SK-N-SH treated with all-trans-retinoic acid at 6 μM for 48 hours (cell line): ENCODE measurements around the gene SLC19A1.

Experiments used
- GLIS3 ChIP-seq: fragments of 250-450 bp; sonication (Bioruptor Pico); IDR thresholded peaks from 2 replicates; pipeline ENCODE4 v1.5.0; 2020; ENCODE audit warnings: mild to moderate bottlenecking, moderate library complexity
- TCF4 ChIP-seq: fragments of 250-450 bp; sonication (Bioruptor Pico); IDR thresholded peaks from 2 replicates; pipeline ENCODE4 v1.8.0; 2021; ENCODE audit warnings: mild to moderate bottlenecking, moderate library complexity, borderline replicate concordance
- ZC3H10 ChIP-seq: fragments of 250-450 bp; sonication (Bioruptor Pico); IDR thresholded peaks from 2 replicates; pipeline ENCODE4 v1.5.1; 2021; ENCODE audit warnings: mild to moderate bottlenecking, moderate library complexity
- ZFP3 ChIP-seq: fragments of 250-450 bp; sonication (Bioruptor Pico); IDR thresholded peaks from 2 replicates; pipeline ENCODE4 v1.5.0; 2020; ENCODE audit warnings: mild to moderate bottlenecking, moderate library complexity
- ZFP30 ChIP-seq: fragments of 450-650 bp; formaldehyde crosslinking; IDR thresholded peaks from 2 replicates; pipeline ENCODE4 v1.5.0; 2022; ENCODE audit warnings: mild to moderate bottlenecking, moderate library complexity
- TF ChIP-seq, protein P1 (sequence below): fragments of 250-450 bp; sonication (Bioruptor Pico); IDR thresholded peaks from 2 replicates; pipeline ENCODE4 v1.8.0; 2020; ENCODE audit warnings: mild to moderate bottlenecking, moderate library complexity, borderline replicate concordance
- TF ChIP-seq, protein P2 (sequence below): fragments of 250-450 bp; sonication (Bioruptor Pico); IDR thresholded peaks from 2 replicates; pipeline ENCODE4 v1.5.0; 2020; ENCODE audit warnings: mild to moderate bottlenecking, moderate library complexity
- TF ChIP-seq, protein P3 (sequence below): fragments of 250-450 bp; sonication (Bioruptor Pico); IDR thresholded peaks from 2 replicates; pipeline ENCODE4 v1.5.1; 2020; ENCODE audit warnings: low read depth, mild to moderate bottlenecking, moderate library complexity
- TF ChIP-seq, protein P4 (sequence below): fragments of 250-450 bp; sonication (Bioruptor Pico); IDR thresholded peaks from 2 replicates; pipeline ENCODE4 v1.5.1; 2021; ENCODE audit warnings: mild to moderate bottlenecking, moderate library complexity

DNA sequence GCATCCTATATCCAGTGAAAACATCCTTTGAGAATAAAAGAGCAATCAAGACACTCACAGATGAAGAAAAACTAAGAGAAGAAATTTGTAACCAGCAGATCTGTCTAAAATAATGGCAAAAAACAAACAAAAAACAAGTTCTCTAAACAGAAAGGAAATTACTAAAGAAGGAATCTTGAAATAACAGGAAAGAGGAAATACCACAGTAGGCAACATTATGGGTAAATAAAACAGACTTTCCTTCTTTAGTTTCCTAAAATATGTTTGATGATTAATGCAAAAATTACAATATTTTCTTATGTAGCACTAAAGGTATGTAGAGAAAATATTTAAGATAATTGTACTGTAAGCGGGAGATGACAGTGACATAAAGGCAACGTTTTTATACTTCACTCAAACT lies 23.5 kb downstream of the SLC19A1 start:
- TF ChIP-seq, protein P1, sequence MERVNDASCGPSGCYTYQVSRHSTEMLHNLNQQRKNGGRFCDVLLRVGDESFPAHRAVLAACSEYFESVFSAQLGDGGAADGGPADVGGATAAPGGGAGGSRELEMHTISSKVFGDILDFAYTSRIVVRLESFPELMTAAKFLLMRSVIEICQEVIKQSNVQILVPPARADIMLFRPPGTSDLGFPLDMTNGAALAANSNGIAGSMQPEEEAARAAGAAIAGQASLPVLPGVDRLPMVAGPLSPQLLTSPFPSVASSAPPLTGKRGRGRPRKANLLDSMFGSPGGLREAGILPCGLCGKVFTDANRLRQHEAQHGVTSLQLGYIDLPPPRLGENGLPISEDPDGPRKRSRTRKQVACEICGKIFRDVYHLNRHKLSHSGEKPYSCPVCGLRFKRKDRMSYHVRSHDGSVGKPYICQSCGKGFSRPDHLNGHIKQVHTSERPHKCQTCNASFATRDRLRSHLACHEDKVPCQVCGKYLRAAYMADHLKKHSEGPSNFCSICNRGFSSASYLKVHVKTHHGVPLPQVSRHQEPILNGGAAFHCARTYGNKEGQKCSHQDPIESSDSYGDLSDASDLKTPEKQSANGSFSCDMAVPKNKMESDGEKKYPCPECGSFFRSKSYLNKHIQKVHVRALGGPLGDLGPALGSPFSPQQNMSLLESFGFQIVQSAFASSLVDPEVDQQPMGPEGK = no peak
- TF ChIP-seq TCF4 (CRISPR knock-in tag) (no peak), ZFP3 (CRISPR knock-in tag) (no peak), GLIS3 (CRISPR knock-in tag) (no peak), ZC3H10 (CRISPR knock-in tag) (no peak), ZFP30 (CRISPR knock-in tag) (no peak)
- TF ChIP-seq, protein P2, sequence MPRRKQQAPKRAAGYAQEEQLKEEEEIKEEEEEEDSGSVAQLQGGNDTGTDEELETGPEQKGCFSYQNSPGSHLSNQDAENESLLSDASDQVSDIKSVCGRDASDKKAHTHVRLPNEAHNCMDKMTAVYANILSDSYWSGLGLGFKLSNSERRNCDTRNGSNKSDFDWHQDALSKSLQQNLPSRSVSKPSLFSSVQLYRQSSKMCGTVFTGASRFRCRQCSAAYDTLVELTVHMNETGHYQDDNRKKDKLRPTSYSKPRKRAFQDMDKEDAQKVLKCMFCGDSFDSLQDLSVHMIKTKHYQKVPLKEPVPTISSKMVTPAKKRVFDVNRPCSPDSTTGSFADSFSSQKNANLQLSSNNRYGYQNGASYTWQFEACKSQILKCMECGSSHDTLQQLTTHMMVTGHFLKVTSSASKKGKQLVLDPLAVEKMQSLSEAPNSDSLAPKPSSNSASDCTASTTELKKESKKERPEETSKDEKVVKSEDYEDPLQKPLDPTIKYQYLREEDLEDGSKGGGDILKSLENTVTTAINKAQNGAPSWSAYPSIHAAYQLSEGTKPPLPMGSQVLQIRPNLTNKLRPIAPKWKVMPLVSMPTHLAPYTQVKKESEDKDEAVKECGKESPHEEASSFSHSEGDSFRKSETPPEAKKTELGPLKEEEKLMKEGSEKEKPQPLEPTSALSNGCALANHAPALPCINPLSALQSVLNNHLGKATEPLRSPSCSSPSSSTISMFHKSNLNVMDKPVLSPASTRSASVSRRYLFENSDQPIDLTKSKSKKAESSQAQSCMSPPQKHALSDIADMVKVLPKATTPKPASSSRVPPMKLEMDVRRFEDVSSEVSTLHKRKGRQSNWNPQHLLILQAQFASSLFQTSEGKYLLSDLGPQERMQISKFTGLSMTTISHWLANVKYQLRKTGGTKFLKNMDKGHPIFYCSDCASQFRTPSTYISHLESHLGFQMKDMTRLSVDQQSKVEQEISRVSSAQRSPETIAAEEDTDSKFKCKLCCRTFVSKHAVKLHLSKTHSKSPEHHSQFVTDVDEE = no peak
- TF ChIP-seq, protein P3, sequence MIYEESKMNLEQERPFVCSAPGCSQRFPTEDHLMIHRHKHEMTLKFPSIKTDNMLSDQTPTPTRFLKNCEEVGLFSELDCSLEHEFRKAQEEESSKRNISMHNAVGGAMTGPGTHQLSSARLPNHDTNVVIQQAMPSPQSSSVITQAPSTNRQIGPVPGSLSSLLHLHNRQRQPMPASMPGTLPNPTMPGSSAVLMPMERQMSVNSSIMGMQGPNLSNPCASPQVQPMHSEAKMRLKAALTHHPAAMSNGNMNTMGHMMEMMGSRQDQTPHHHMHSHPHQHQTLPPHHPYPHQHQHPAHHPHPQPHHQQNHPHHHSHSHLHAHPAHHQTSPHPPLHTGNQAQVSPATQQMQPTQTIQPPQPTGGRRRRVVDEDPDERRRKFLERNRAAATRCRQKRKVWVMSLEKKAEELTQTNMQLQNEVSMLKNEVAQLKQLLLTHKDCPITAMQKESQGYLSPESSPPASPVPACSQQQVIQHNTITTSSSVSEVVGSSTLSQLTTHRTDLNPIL = no peak
- TF ChIP-seq, protein P4, sequence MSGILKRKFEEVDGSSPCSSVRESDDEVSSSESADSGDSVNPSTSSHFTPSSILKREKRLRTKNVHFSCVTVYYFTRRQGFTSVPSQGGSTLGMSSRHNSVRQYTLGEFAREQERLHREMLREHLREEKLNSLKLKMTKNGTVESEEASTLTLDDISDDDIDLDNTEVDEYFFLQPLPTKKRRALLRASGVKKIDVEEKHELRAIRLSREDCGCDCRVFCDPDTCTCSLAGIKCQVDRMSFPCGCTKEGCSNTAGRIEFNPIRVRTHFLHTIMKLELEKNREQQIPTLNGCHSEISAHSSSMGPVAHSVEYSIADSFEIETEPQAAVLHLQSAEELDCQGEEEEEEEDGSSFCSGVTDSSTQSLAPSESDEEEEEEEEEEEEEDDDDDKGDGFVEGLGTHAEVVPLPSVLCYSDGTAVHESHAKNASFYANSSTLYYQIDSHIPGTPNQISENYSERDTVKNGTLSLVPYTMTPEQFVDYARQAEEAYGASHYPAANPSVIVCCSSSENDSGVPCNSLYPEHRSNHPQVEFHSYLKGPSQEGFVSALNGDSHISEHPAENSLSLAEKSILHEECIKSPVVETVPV (CRISPR knock-in tag) = no peak
